Panc1 (cell line): ENCODE results near the gene HAUS6. TPM values are rescaled to one million over a fixed set of nuclear protein-coding genes. Genes with fewer than 3 reads are reported as not detected.

Experiments used
- ATAC-seq: fragments of 200-7000 bp; cut with Tn5 transposase; 2 replicates; pipeline ENCODE4 v1.9.1; 2020; ENCODE audit warnings: mild to moderate bottlenecking, moderate library complexity
- BruUV-seq: library from RNA; stranded (reverse); fragments of 400-500 nt; replicated peaks from 2 replicates; lab custom pipeline; 2021; lab: Mats Ljungman, UMichigan
- CTCF ChIA-PET: fragments of 300-600 bp; sonication (Branson Sonifier 250); formaldehyde crosslinking; loops from one replicate; lab custom pipeline; 2022; ENCODE audit warnings: antibody characterized with exemption; lab: Charles Lee
- POLR2A ChIA-PET: fragments of 300-600 bp; sonication (Branson Sonifier 250); formaldehyde crosslinking; loops from one replicate; lab custom pipeline; 2022; ENCODE audit warnings: antibody characterized with exemption; lab: Charles Lee
- DNase-seq: peaks from one replicate; pipeline ENCODE4 v3.0.0-alpha.2; 2010; ENCODE audit warnings: low read depth, low spot score
- H3K27ac ChIP-seq: 2 replicates; pipeline ENCODE4 v1.5.1; 2011; ENCODE audit warnings: mild to moderate bottlenecking, low read length, inconsistent platforms
- H3K27me3 ChIP-seq: fragments of 200-500 bp; sonication (Bioruptor generic); 2 replicates; pipeline ENCODE4 v1.6.0; 2014; ENCODE audit warnings: low read length, inconsistent platforms; ENCODE audit not compliant: control insufficient read depth, insufficient read depth
- H3K36me3 ChIP-seq: fragments of 200-500 bp; sonication (Bioruptor generic); 2 replicates; pipeline ENCODE4 v1.5.1; 2014; ENCODE audit warnings: inconsistent platforms, mild to moderate bottlenecking, low read length, moderate library complexity; ENCODE audit not compliant: control insufficient read depth, insufficient read depth
- H3K4me1 ChIP-seq: 2 replicates; pipeline ENCODE4 v1.5.1; 2011; ENCODE audit warnings: inconsistent platforms, mild to moderate bottlenecking, low read length, moderate library complexity; ENCODE audit not compliant: control insufficient read depth, insufficient read depth
- H3K4me3 ChIP-seq, 2 experiments: 2 replicates each; pipeline ENCODE4 v1.5.1; 2011 to 2012; ENCODE audit warnings: low read depth in 2 of 2, low read length in 2 of 2, mild to moderate bottlenecking in 2 of 2, inconsistent platforms in 1 of 2, moderate library complexity in 1 of 2
- H3K9me3 ChIP-seq: fragments of 200-500 bp; sonication (Bioruptor generic); 2 replicates; pipeline ENCODE4 v1.5.1; 2014; ENCODE audit warnings: low read depth, mild to moderate bottlenecking, inconsistent platforms, low read length, moderate library complexity; ENCODE audit not compliant: control insufficient read depth, insufficient read depth
- CTCF ChIP-seq: fragments of 450-650 bp; IDR thresholded peaks from 2 replicates; pipeline ENCODE4 v1.5.1; 2017; ENCODE audit warnings: mild to moderate bottlenecking
- POLR2AphosphoS5 ChIP-seq: IDR thresholded peaks from 2 replicates; pipeline ENCODE4 v1.6.1; 2012; ENCODE audit warnings: mild to moderate bottlenecking, low read depth, low read length, moderate library complexity
- SIN3A ChIP-seq: IDR thresholded peaks from 2 replicates; pipeline ENCODE4 v1.6.1; 2012; ENCODE audit warnings: low read depth, mild to moderate bottlenecking, low read length, moderate library complexity, borderline replicate concordance; ENCODE audit not compliant: insufficient read depth
- TCF7L2 ChIP-seq: IDR thresholded peaks from 2 replicates; pipeline ENCODE4 v1.6.1; 2011; ENCODE audit warnings: mild to moderate bottlenecking, low read depth, low read length, inconsistent platforms
- in situ Hi-C: cut with HindIII; loops from 2 replicates; pipeline ENCODE4 v1.10.0; 2016; ENCODE audit warnings: low sequenced_read_pairs, low pct_unique_long_range_greater_than_20kb
- intact Hi-C: fragments of 100-400 bp; cut with micrococcal nuclease; formaldehyde crosslinking; loops from one replicate; pipeline ENCODE4 v1.10.0; 2022; ENCODE audit not compliant: unreplicated experiment
- total RNA-seq: library from RNA; stranded (reverse); gene quantifications from one replicate; pipeline ENCODE4 v1.2.1, GENCODE V29; 2021; ENCODE audit not compliant: unreplicated experiment
- TF ChIP-seq, protein P1 (sequence below), 2 experiments: IDR thresholded peaks; 2 replicates each; pipeline ENCODE4 v1.6.1; 2011 to 2012; ENCODE audit warnings: low read depth in 2 of 2, control low read depth in 1 of 2, low read length in 1 of 2, mild to moderate bottlenecking in 1 of 2, moderate library complexity in 1 of 2; ENCODE audit not compliant: insufficient read depth in 1 of 2

Gene HAUS6
- total RNA-seq, 1 experiment from 2014 or later = 9.3 TPM

DNA sequence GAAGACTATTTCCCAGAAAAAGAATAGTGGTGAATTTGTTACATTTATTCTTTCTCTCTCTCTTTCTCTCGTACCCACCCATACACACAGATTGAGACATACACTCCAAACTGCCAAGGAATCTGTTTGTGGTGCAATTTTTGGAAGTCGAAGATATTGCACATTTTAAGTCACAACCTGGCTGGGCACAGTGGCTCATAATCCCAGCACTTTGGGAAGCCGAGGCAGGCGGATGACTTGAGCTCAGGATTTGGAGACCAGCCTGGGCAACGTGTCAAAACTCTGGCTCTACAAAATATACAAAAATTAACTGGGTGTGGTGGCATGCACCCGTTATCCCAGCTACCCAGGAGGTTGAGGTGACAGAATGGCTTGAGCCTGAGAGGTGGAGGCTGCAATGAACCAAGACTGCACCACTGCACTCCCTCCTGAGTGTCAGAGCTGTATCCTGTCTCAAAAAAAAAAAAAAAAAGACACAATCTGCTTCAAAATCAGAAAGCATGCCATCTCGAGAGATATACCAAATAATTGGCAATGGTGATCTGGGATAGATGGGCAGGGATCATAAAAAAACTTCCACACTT is 43.8 kb upstream of the HAUS6 start:
- DNase-seq (no peak), ATAC-seq (no peak)
- Histone ChIP-seq H3K4me1 (no peaks in the 10 kb centered on the region), H3K27me3 (no peaks in the 10 kb centered on the region), H3K36me3 (no peaks in the 10 kb centered on the region), H3K4me3 (no peak overlapping the region), H3K9me3 (no peaks in the 10 kb centered on the region), H3K27ac (no peak overlapping the region)
- no TSS peak for BruUV-seq
- CTCF ChIA-PET = no interaction called here
- TF ChIP-seq, protein P1, sequence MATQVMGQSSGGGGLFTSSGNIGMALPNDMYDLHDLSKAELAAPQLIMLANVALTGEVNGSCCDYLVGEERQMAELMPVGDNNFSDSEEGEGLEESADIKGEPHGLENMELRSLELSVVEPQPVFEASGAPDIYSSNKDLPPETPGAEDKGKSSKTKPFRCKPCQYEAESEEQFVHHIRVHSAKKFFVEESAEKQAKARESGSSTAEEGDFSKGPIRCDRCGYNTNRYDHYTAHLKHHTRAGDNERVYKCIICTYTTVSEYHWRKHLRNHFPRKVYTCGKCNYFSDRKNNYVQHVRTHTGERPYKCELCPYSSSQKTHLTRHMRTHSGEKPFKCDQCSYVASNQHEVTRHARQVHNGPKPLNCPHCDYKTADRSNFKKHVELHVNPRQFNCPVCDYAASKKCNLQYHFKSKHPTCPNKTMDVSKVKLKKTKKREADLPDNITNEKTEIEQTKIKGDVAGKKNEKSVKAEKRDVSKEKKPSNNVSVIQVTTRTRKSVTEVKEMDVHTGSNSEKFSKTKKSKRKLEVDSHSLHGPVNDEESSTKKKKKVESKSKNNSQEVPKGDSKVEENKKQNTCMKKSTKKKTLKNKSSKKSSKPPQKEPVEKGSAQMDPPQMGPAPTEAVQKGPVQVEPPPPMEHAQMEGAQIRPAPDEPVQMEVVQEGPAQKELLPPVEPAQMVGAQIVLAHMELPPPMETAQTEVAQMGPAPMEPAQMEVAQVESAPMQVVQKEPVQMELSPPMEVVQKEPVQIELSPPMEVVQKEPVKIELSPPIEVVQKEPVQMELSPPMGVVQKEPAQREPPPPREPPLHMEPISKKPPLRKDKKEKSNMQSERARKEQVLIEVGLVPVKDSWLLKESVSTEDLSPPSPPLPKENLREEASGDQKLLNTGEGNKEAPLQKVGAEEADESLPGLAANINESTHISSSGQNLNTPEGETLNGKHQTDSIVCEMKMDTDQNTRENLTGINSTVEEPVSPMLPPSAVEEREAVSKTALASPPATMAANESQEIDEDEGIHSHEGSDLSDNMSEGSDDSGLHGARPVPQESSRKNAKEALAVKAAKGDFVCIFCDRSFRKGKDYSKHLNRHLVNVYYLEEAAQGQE (IDR thresholded peaks at IDR 0.05; ENCODE audit: insufficient read depth in 1 of 2, low read depth in 2 of 2, low read length in 1 of 2) = no peak
- no peak for TF ChIP-seq POLR2AphosphoS5
- no peak for TF ChIP-seq CTCF
- no peak for TF ChIP-seq SIN3A
- no peak for TF ChIP-seq TCF7L2
- POLR2A ChIA-PET = no interaction called here
- intact Hi-C loops (no loop called here), in situ Hi-C loops (no loop called here)

DNA sequence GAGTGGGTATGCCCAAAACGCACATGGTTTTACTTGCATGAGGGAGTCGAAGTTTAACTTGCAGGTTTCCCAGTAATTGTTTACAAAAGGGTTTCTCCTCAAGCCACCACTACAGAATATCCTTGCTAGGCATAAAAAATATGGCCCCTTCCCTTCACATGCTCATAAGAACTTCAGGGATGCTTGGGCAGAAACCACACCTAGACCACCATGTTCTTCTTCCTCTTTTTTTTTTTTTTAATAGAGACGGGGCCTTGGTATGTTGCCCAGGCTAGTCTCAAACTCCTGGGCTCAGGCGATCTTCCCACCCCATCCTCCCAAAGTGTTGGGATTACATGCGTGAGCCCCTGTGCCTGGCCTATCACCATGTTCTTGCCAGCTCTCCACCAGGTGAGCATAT is 43.2 kb upstream of the HAUS6 start:
- ATAC-seq (no peak), DNase-seq (no peak)
- BruUV-seq = no TSS peak
- no peak overlapping the region for H3K4me3 ChIP-seq
- H3K27ac ChIP-seq = no peak overlapping the region
- H3K4me1 ChIP-seq = no peaks in the 10 kb centered on the region
- no peak for TF ChIP-seq CTCF
- TF ChIP-seq SIN3A = no peak
- TF ChIP-seq, protein P1 (IDR thresholded peaks at IDR 0.05; ENCODE audit: insufficient read depth in 1 of 2, low read depth in 2 of 2, low read length in 1 of 2) = no peak
- TF ChIP-seq POLR2AphosphoS5 = no peak
- no peak for TF ChIP-seq TCF7L2
- H3K36me3 ChIP-seq = no peaks in the 10 kb centered on the region
- intact Hi-C loops = no loop called here
- in situ Hi-C loops = no loop called here
- ChIA-PET POLR2A (no interaction called here), CTCF (no interaction called here)
- no peaks in the 10 kb centered on the region for H3K27me3 ChIP-seq
- no peaks in the 10 kb centered on the region for H3K9me3 ChIP-seq
